Testis (tissue), 2 donors: ENCODE data around the gene BOLL.

Source experiments
- POLR2A ChIP-seq: fragments of 450-650 bp; IDR thresholded peaks from one replicate; pipeline ENCODE4 v1.6.1; 2017; ENCODE audit warnings: antibody characterized with exemption, mild to moderate bottlenecking, moderate library complexity
- TF ChIP-seq, protein P1 (sequence below), 3 experiments: fragments of 450-650 bp in 2 of 3; fragments of 200-600 bp in 1 of 3; sonication (generic) in 1 of 3; IDR thresholded peaks; one replicate each; pipeline ENCODE4 v1.5.1; 2016 to 2019; ENCODE audit warnings: antibody characterized with exemption in 3 of 3, mild to moderate bottlenecking in 2 of 3, moderate library complexity in 1 of 3

DNA sequence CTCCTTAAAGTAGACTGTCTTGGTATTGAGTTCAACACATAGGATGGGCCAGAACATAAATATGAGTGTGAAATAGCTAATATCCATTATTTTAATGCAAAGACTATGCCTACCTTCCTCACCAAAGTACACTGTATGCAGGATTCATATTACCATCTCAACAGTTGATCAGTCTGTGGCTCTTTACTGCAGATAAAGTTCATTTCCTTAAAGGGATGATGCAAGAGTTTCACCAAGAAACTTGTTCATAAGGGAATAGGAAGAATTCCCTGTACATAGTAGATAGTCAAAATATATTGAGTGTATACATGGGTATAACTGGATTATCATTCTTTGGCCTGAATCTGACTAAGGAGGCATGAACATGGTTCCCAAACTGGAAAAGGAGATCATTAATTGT lies 44.9 kb downstream of the BOLL start:
- TF ChIP-seq, protein P1, sequence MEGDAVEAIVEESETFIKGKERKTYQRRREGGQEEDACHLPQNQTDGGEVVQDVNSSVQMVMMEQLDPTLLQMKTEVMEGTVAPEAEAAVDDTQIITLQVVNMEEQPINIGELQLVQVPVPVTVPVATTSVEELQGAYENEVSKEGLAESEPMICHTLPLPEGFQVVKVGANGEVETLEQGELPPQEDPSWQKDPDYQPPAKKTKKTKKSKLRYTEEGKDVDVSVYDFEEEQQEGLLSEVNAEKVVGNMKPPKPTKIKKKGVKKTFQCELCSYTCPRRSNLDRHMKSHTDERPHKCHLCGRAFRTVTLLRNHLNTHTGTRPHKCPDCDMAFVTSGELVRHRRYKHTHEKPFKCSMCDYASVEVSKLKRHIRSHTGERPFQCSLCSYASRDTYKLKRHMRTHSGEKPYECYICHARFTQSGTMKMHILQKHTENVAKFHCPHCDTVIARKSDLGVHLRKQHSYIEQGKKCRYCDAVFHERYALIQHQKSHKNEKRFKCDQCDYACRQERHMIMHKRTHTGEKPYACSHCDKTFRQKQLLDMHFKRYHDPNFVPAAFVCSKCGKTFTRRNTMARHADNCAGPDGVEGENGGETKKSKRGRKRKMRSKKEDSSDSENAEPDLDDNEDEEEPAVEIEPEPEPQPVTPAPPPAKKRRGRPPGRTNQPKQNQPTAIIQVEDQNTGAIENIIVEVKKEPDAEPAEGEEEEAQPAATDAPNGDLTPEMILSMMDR (IDR thresholded peaks at IDR 0.05) = no peak
- TF ChIP-seq POLR2A = no peak
